Measurements from ENCODE around the gene TMPRSS5.

TMPRSS5 gene

GRCh38 chr11:113730887-113731726 lies 25.0 kb upstream of the TMPRSS5 start:
- TF ChIP-seq EGR1 (IDR thresholded peaks at IDR 0.05), result no peak
- TF ChIP-seq RAD21 (IDR thresholded peaks at IDR 0.05; ENCODE audit: low read depth), result peak; percentile 71

- TF ChIP-seq TEAD4 (IDR thresholded peaks at IDR 0.05) (no peak), REST (IDR thresholded peaks at IDR 0.05; ENCODE audit: low read depth) (no peak), NFIC (IDR thresholded peaks at IDR 0.05) (no peak), EGR1 (IDR thresholded peaks at IDR 0.05) (no peak), ZBTB7A (IDR thresholded peaks at IDR 0.05; ENCODE audit: low read depth) (no peak), CEBPB (IDR thresholded peaks at IDR 0.05) (no peak)
These were observed 23.3 kb upstream of the TMPRSS5 start for GRCh38 chr11:113729456-113729855.

GRCh38 chr11:113728814-113729213 lies 22.7 kb upstream of the TMPRSS5 start:
- no peak for TF ChIP-seq TCF12 (IDR thresholded peaks at IDR 0.05; ENCODE audit: low read depth)
- TF ChIP-seq EGR1 (IDR thresholded peaks at IDR 0.05), result no peak
- TF ChIP-seq ZBTB7A (IDR thresholded peaks at IDR 0.05; ENCODE audit: low read depth), result no peak
- no peak for TF ChIP-seq FOXM1 (IDR thresholded peaks at IDR 0.05; ENCODE audit: borderline replicate concordance, low read depth)
- no peak for TF ChIP-seq RAD21 (IDR thresholded peaks at IDR 0.05; ENCODE audit: low read depth)
- TF ChIP-seq MAX (IDR thresholded peaks at IDR 0.05), result no peak
- no peak for TF ChIP-seq NFIC (IDR thresholded peaks at IDR 0.05)

GRCh38 chr11:113725913-113726312 lies 19.8 kb upstream of the TMPRSS5 start:
- no peak for TF ChIP-seq RAD21 (IDR thresholded peaks at IDR 0.05; ENCODE audit: low read depth)
- no peak for TF ChIP-seq FOXM1 (IDR thresholded peaks at IDR 0.05; ENCODE audit: borderline replicate concordance, low read depth)
- no peak for TF ChIP-seq USF1 (IDR thresholded peaks at IDR 0.05)
- TF ChIP-seq EGR1 (IDR thresholded peaks at IDR 0.05), result no peak
- TF ChIP-seq NFIC (IDR thresholded peaks at IDR 0.05), result no peak
- no peak for TF ChIP-seq YY1 (IDR thresholded peaks at IDR 0.05; ENCODE audit: low read depth)
- no peak for TF ChIP-seq TEAD4 (IDR thresholded peaks at IDR 0.05)
- no peak for TF ChIP-seq MAX (IDR thresholded peaks at IDR 0.05)
- TF ChIP-seq CREB1 (IDR thresholded peaks at IDR 0.05; ENCODE audit: low read depth), result no peak
- no peak for TF ChIP-seq REST (IDR thresholded peaks at IDR 0.05; ENCODE audit: low read depth)
- no peak for TF ChIP-seq CEBPB (IDR thresholded peaks at IDR 0.05)

- TF ChIP-seq FOXM1 (IDR thresholded peaks at IDR 0.05; ENCODE audit: borderline replicate concordance, low read depth) (no peak), CEBPB (IDR thresholded peaks at IDR 0.05) (no peak), TAF1 (IDR thresholded peaks at IDR 0.05; ENCODE audit: low read depth) (no peak), NFIC (IDR thresholded peaks at IDR 0.05) (no peak), TCF12 (IDR thresholded peaks at IDR 0.05; ENCODE audit: low read depth) (no peak)
These were observed 19.3 kb upstream of the TMPRSS5 start for GRCh38 chr11:113725407-113725806.

GRCh38 chr11:113724778-113725177 lies 18.7 kb upstream of the TMPRSS5 start:
- TF ChIP-seq ZBTB7A (IDR thresholded peaks at IDR 0.05; ENCODE audit: low read depth) (no peak), EGR1 (IDR thresholded peaks at IDR 0.05) (no peak), FOXM1 (IDR thresholded peaks at IDR 0.05; ENCODE audit: borderline replicate concordance, low read depth) (no peak), EP300 (IDR thresholded peaks at IDR 0.05; ENCODE audit: borderline replicate concordance) (no peak), TEAD4 (IDR thresholded peaks at IDR 0.05) (no peak), RAD21 (IDR thresholded peaks at IDR 0.05; ENCODE audit: low read depth) (no peak), YY1 (IDR thresholded peaks at IDR 0.05; ENCODE audit: low read depth) (no peak), TAF1 (IDR thresholded peaks at IDR 0.05; ENCODE audit: low read depth) (no peak), TCF12 (IDR thresholded peaks at IDR 0.05; ENCODE audit: low read depth) (no peak), NFIC (IDR thresholded peaks at IDR 0.05) (no peak), USF1 (IDR thresholded peaks at IDR 0.05) (no peak), REST (IDR thresholded peaks at IDR 0.05; ENCODE audit: low read depth) (no peak), CEBPB (IDR thresholded peaks at IDR 0.05) (no peak), MAX (IDR thresholded peaks at IDR 0.05) (no peak), CREB1 (IDR thresholded peaks at IDR 0.05; ENCODE audit: low read depth) (no peak)

Data from Ishikawa (cell line).